Astrocyte of the spinal cord (primary cell): ENCODE data around the gene PBX4.
A peak's percentile ranks its signal among the peaks of the same experiment; 100 is the strongest.

Source experiments
- DNase-seq: peaks from one replicate; pipeline ENCODE4 v3.0.0; 2011; ENCODE audit warnings: low read depth, low spot score
- H3K4me3 ChIP-seq: 2 replicates; pipeline ENCODE4 v1.5.1; 2011; ENCODE audit warnings: low read depth, mild to moderate bottlenecking, low read length, moderate library complexity
- CTCF ChIP-seq: IDR thresholded peaks from 2 replicates; pipeline ENCODE4 v1.5.1; 2012; ENCODE audit warnings: low read depth, mild to moderate bottlenecking, low read length, inconsistent platforms
- in situ Hi-C: cut with HindIII; loops from 2 replicates; pipeline ENCODE4 v1.10.0; 2017; ENCODE audit warnings: low sequenced_read_pairs

Gene PBX4

GRCh38 chr19:19531951-19532805, 86.3 kb downstream of the PBX4 start:
- no peak overlapping the region for H3K4me3 ChIP-seq
- in situ Hi-C loops = no loop called here
- peak; percentile 98 for TF ChIP-seq CTCF
- DNase-seq = peak; percentile 46

- TF ChIP-seq CTCF = no peak
- H3K4me3 ChIP-seq = no peak overlapping the region
- in situ Hi-C loops = no loop called here
- DNase-seq = no peak
Observed at GRCh38 chr19:19530889-19531288, 87.6 kb downstream of the PBX4 start.

- no peak for TF ChIP-seq CTCF
- H3K4me3 ChIP-seq = no peak overlapping the region
- in situ Hi-C loops = no loop called here
- no peak for DNase-seq
Observed at GRCh38 chr19:19530423-19530804, 88.1 kb downstream of the PBX4 start.

- TF ChIP-seq CTCF = no peak
- no peak for DNase-seq
- in situ Hi-C loops = no loop called here
- H3K4me3 ChIP-seq = no peak overlapping the region
Observed at GRCh38 chr19:19529783-19530422, 88.6 kb downstream of the PBX4 start.

GRCh38 chr19:19528721-19529490, 89.6 kb downstream of the PBX4 start, which contains the start of gene YJEFN3:
TSS of gene YJEFN3 (plus strand) at chr19:19528911. CDS start at chr19:19528933, 22 bp downstream.
- in situ Hi-C loops = no loop called here

More at GRCh38 chr19:19528721-19529490, 89.6 kb downstream of the PBX4 start, which contains the start of gene YJEFN3:
- peak; percentile 44 for DNase-seq
- no peak within 1 kb of the TSS for H3K4me3 ChIP-seq
- TF ChIP-seq CTCF = no peak
